Vagina (tissue), 2 donors: ENCODE data around the gene ECE1.

Experiments
- CTCF ChIP-seq, 3 experiments: fragments of 450-650 bp in 2 of 3; fragments of 200-600 bp in 1 of 3; sonication (generic) in 1 of 3; IDR thresholded peaks; one replicate each; pipeline ENCODE4 v1.5.1; 2017 to 2019; ENCODE audit warnings: antibody characterized with exemption in 3 of 3, mild to moderate bottlenecking in 2 of 3, moderate library complexity in 2 of 3
- POLR2A ChIP-seq, 2 donors: fragments of 450-650 bp; IDR thresholded peaks; one replicate each; pipeline ENCODE4 v1.6.1; 2017; ENCODE audit warnings: antibody characterized with exemption in 2 of 2, mild to moderate bottlenecking in 2 of 2, moderate library complexity in 2 of 2
- POLR2AphosphoS5 ChIP-seq, 2 donors: sonication (generic); formaldehyde crosslinking; IDR thresholded peaks; one replicate each; pipeline ENCODE4 v1.9.0; 2017; ENCODE audit warnings: antibody characterized with exemption in 2 of 2, mild to moderate bottlenecking in 2 of 2, low read depth in 1 of 2; ENCODE audit not compliant: insufficient read depth in 1 of 2

GRCh38 chr1:21324368-21325141 lies 34.3 kb upstream of the ECE1 start:
- no peak for TF ChIP-seq CTCF (IDR thresholded peaks at IDR 0.05)
- peak; percentile 62 to 84 for TF ChIP-seq POLR2AphosphoS5 (IDR thresholded peaks at IDR 0.05; ENCODE audit: insufficient read depth in 1 of 2, low read depth in 1 of 2)
- peak in 1 of 2 donors; percentile 4 for TF ChIP-seq POLR2A (IDR thresholded peaks at IDR 0.05)
